Left kidney (tissue), 2 donors: ENCODE data around the gene EDRF1. TPM values are rescaled to one million over a fixed set of nuclear protein-coding genes. Genes with fewer than 3 reads are reported as not detected.
A peak's percentile ranks its signal among the peaks of the same experiment; 100 is the strongest.

Experiments used
- DNase-seq: peaks from one replicate; pipeline ENCODE4 v3.0.0-alpha.2; 2013
- polyA plus RNA-seq: library from polyadenylated mRNA; unstranded; fragments of 120-200 nt; gene quantifications from one replicate; pipeline ENCODE4 v1.2.1, GENCODE V29; 2013; ENCODE audit not compliant: insufficient read length

Gene EDRF1
- polyA plus RNA-seq, 1 donor: 58.4 TPM

DNA sequence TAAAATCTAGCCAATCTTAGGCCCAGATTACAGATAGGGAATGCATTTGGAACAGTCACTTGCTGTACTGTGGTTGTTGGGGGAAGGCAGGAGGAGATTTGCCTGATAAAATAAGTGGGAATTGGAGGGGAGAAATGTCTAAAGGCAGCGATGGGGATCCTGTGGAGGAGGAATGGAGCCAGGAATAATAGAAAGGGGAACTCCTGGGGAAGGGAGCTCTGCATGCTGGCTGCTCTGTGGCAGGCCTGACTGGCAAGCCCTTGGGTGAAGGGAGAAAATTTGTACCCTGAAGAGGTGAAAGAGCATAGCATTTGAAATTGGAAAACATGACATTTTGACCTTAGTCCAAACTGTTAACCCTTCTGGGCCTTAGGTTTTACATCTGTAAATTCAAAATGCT is 42.5 kb downstream of the EDRF1 start:
- no peak for DNase-seq

DNA sequence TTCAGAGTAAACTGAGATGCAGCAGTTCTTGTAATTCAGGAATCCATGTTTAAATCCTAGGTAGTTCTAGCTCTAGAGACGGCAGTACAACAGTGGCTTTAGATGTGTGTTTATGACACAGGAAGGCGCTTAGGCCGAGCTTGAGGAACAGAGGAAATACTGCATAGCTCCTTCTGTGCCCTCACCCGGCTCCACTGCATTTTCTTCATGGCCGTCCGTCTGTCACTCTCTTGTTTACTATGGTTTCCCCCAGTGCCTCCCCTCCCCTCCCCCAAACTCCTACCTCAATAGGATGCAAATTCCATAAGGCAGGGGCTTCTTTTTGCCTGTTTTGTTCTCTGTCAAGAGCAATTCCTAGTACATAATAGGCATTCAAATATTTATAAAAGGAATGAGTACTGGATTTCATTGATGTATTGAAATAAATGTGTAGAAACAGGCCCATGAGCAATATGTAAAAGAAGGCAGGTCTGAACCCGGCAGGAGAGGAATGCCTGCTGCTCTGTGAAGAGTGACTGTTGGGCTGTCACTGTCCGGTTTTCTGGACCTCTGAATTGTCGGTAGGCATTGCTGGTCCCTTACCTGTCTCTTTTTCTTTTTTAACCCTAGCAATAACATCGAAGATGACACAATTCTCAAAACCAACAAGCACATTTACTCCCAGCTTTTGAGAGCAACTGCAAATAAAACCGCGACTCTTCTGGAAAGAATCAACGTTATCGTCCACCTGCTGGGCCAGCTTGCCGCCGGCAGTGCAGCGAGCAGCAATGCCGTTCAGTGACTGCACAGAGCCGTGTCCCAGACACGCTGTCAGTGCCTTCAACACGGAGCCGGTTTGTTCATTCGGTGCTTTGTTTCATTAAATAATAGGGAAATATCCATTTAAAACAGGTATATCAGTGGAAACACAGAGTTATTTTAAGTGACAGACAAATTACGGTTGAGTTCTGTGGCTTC is 43.5 kb downstream of the EDRF1 start:
- no peak for DNase-seq

DNA sequence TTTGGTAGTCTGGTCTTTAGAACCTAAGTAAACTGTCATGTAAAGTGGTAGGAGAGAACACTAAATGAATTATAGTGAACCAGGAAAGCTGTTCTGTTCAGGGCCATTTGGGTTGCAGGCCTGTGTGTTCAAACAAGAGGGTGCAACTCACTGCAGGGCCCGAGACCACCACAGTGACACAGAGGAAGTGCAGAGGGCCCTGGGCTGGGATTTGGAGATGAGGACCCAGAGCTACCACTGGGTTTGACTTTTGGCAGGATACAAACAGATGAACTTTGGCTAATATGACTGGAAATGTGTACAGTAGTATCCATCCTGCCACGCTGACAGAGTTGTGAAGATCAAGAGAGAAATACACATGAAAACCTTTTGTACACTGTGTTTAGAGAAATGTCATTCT is 46.3 kb downstream of the EDRF1 start:
- no peak for DNase-seq

DNA sequence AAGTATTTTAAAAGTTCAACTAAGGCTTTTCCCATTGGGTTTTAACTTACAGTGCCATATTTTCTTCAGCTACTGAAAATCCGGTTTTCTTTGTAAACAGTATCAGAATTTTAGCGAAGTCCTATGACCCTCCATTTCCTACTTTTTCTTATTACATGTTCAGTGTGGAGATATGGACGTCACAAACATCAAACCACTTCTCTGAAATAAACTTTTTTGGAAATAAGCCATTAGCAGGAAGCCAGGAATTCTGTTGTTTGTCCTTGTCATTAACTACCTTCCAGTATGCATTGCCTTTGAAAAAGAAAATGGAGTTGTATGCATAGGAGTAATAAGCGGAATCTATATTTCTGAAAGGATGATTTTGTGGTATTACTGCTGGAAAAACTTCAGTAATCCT is 47.0 kb downstream of the EDRF1 start:
- DNase-seq: no peak

- peak; percentile 50 for DNase-seq
Measured at GRCh38 chr10:125768219-125768855, 48.8 kb downstream of the EDRF1 start.

DNA sequence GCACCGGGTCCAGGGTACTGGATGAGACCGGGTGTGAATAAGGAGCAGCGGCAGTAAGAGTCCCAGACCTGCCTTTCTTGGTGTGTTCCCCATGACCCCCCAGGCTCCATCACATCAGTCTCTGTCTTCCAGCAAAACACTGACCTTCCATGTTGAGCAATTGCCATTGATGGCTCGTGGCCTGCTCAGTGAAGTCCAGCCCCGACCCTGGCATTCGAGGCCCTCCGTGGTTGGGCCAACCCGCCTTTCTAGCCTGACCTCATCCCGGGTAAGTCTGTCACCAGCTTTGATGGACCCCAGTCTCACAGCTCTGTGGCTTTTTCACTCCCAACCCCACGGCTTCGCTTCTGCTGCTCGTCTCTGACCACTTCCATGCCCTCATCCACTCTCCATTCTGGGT is 49.7 kb downstream of the EDRF1 start:
- DNase-seq: no peak

DNA sequence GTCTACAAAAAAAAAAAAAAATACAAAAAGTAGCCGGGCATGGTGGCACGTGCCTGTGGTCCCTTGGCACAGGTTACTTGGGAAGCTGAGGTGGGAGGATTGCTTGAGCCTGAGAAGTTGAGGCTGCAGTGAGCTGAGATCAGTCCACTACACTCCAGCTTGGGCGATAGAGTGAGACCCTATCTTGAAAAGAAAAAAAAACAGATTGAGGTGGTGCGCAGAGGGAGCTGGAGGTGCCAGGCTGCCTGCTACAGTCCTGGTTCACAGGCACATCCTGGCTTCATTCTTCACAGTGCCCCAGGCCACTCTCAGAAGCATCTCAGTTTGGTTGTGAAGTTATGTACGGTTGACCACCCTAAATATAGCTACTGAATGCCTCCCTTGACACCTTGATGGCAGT is 51.3 kb downstream of the EDRF1 start:
- DNase-seq: no peak

DNA sequence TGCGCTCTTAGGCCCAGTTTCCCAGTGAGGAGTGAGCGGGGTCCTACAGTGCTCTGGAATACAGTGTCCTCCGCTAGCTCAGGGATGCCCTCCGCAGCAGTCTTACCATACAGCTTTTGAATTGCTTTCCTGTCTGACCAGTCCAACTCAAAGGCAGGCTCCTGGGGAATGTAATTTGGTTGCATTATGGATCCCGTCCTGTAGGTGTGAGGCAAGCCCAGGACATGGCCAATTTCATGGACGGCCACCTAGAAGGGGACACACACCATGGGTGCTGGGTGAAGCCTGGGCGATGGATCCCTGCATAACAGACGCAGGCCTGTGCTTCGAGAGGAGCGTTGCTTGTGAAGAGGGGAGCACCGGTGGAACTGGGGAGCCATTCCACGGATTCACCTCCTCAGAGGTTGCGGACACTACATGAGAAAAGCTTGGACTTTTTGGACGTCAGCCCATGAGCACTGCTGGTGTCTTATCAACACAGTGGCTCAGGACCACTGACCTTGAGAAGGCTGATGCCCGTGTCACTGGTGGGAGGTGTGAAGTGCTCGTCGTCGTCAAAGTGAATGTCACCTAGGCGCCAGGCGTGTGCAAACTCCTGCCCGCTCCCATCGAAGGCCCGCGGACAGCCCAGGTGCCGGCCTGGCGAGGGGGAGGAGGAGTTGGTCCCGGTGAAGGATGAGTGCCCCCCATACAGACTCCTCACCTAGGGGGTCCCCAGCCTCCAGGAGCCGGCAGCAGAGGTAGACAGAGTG is 52.8 kb downstream of the EDRF1 start:
- no peak for DNase-seq

- DNase-seq: no peak
Measured at GRCh38 chr10:125772864-125773180, 53.3 kb downstream of the EDRF1 start.

DNA sequence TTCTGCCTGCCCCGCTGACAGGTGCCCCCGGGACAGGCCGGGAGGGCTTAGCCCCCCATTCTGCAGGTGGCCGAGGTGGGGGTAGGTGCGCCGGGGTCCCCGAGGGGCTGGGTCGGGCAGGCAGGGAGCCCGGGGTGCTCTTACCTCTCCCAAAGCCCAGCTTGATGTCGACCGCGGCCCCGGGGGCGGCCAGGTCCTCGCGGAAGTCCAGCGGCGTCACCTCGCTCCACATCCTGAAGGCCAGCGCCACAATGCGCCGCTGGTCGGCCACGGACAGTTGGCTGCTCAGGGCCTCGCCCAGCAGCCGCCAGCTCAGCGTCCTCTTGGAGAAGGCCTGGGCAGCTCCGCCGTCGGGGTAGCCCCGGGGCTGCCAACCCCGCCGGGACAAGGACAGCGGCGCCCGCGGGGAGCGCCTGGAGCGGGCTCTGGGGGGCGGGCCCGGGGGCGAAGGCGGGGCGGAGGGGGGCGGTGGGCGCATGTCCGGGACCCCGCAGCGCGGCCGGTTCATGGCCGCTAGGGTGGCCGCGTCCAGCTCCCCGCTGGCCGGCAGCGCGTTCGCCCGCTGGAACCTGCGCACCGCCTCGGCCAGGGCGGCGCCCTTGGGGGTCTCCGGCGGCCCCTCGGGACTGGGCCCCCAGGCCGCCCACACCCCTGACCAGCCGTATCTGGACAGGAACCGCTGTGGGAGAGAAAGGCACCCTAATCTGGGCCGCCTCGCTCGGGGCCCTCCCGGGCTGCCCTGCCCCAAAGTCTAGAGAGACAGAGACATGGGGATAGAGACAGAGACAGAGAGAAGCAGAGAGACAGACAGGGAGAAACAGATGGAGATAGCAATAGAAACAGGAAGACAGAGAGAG is 54.4 kb downstream of the EDRF1 start:
- no peak for DNase-seq

DNA sequence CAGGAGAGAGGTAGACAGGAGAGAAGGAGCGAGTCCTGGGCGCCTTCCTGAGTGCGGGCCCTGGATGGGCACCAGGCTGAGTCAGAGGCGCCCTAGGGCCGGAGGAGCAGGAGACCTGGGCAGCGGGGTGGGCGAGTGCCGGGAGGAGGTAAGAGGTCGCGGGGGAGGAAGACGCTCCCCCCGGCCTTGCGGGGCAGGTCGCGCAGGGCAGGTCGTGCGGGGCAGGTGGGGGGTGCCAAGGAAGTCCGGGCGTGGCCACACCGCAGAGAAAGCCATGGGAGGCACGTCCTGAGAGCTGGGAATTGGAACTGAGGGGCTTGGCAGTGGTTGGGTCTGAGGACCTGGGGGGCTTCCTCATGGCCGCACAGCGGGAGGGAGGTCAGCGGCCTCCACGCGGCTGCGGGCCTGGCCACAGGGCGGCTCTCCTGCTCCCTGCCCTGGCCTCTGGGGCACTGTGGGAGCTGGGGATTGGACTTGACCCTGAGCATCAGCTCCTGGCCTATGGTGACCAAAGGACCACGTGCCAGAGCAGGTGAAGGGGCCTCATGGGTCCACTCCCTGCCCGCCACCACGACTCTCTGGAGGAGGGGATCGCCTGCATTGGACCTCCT is 55.2 kb downstream of the EDRF1 start:
- no peak for DNase-seq

- DNase-seq: no peak
Measured at GRCh38 chr10:125775491-125776106, 56.1 kb downstream of the EDRF1 start, which contains the start of gene MMP21. Gene MMP21, minus strand, starts transcription at chr10:125775821. Its CDS starts 0 bp downstream, at chr10:125775821.

DNA sequence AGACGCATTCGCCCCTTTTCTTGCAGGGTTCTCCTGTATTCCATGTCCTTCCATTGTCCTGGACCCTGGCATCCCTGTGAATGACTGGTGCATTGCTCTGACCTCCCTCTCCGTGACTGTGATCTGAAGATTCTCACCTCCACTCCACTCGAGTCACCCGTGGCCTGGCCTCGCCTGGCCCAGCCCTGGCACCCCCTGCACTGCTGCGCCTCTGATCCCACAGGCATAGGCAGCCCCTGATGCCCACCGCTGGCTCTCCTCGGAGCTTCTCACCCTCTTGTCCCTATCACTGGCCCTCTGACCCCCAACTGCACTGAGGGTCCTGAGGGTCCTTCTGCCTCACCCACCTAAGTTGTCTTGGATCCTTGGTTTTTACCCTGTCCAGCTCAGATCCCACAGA is 58.3 kb downstream of the EDRF1 start:
- no peak for DNase-seq

- DNase-seq: no peak
Measured at GRCh38 chr10:125778556-125778955, 59.0 kb downstream of the EDRF1 start.

GRCh38 chr10:125779403-125780327 is 60.2 kb downstream of the EDRF1 start:
- DNase-seq: no peak

DNA sequence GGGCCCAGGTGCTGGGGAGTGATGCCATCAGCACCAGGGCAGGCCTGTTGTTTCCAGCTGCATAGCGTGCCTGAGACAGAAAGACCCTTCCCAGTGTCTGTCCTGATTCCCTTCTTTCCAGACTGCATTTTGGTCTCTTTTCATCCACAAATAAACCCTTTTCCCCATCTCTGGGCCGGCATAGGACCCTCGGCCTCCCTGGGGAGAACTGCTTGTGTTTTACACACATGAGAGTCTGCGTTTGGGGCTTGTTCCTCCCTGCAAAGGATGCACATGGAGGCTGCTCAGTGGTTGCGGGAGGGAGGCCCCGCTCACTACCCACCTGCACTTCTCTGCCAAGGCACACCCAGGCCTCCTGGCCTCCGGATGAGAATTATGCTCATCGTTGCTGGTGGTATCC is 61.9 kb downstream of the EDRF1 start:
- DNase-seq: no peak

GRCh38 chr10:125782054-125782453 is 62.5 kb downstream of the EDRF1 start:
- DNase-seq: no peak

- no peak for DNase-seq
Measured at GRCh38 chr10:125782616-125783015, 63.1 kb downstream of the EDRF1 start.

DNA sequence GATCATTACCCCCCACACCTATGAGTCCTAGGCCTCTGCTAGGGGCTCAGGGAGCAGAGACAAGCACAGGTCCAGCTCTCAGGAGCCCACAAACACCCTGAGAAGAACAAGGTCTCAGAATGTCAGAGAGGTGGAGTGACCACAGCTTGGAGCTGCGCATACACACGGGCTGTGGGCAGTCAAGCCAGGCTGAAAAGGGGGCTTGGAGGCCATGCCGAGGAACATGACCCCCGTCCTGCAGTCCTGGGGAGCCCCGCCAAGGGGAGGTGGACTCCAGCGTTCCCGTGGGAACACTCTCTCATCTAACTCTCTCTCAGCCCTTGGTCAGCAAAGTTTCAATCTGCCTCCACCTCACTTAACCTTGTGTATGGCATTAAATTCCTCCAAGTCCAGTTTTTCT is 63.9 kb downstream of the EDRF1 start:
- no peak for DNase-seq

GRCh38 chr10:125783957-125784356 is 64.4 kb downstream of the EDRF1 start:
- no peak for DNase-seq
